Skeletal muscle satellite cell (primary cell): ENCODE measurements around the gene NIM1K. TPM values are rescaled to one million over a fixed set of nuclear protein-coding genes. Genes with fewer than 3 reads are reported as not detected.
"Not testable (repeated sequence)": the region's sequence is repeated elsewhere in the genome, so short reads cannot be mapped to it uniquely, and the experiment has no call there.

Source experiments
- H3K27me3 ChIP-seq: 2 replicates; pipeline ENCODE4 v1.7.0; 2013; ENCODE audit warnings: low read length; ENCODE audit not compliant: control insufficient read depth, insufficient read depth
- H3K36me3 ChIP-seq: 2 replicates; pipeline ENCODE4 v1.7.0; 2013; ENCODE audit warnings: mild to moderate bottlenecking, control low read depth, low read length; ENCODE audit not compliant: insufficient read depth
- H3K4me1 ChIP-seq: 2 replicates; pipeline ENCODE4 v1.7.0; 2013; ENCODE audit warnings: low read length; ENCODE audit not compliant: control insufficient read depth, insufficient read depth
- H3K4me2 ChIP-seq: 2 replicates; pipeline ENCODE4 v1.7.0; 2013; ENCODE audit warnings: mild to moderate bottlenecking, low read length
- H3K4me3 ChIP-seq: 2 replicates; pipeline ENCODE4 v1.7.0; 2013; ENCODE audit warnings: low read length
- H3K9ac ChIP-seq: 2 replicates; pipeline ENCODE4 v1.7.0; 2013; ENCODE audit warnings: mild to moderate bottlenecking, low read depth, low read length, moderate library complexity
- H3K9me3 ChIP-seq: replicated peaks from 2 replicates; pipeline ENCODE4 v1.7.0; 2013; ENCODE audit warnings: mild to moderate bottlenecking, control low read depth, low read length
- small RNA-seq: library from RNA; depleted of rRNA; stranded (forward); fragments of <200 nt; gene quantifications from one replicate; pipeline ENCODE3, GENCODE V24; 2012

Gene NIM1K

DNA sequence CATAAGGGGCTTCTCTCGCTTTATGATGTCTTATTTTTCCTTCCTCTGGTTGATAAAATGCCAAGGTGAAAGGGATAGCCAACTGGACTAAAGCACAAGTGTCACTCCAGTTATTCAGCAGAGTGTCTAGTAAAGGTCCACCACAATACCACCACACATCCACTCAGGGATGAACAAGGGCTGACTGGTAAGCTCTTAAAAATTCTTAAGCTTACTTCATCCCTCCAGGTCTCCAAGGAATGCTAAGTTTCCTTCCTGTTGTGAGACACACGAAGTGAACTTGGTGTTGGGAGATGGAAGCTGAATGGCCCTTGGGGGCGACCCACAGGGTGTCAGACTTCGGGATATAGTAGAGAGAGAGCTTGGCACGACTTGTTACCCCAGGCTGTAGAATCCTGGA is 124.4 kb downstream of the NIM1K start:
- Histone ChIP-seq H3K36me3 (no peaks in the 10 kb centered on the region), H3K4me3 (no peak overlapping the region), H3K9ac (no peak overlapping the region), H3K9me3 (no peaks in the 10 kb centered on the region), H3K4me2 (no peak overlapping the region), H3K4me1 (peaks cover 19% of the 10 kb centered on the region), H3K27me3 (no peaks in the 10 kb centered on the region)

DNA sequence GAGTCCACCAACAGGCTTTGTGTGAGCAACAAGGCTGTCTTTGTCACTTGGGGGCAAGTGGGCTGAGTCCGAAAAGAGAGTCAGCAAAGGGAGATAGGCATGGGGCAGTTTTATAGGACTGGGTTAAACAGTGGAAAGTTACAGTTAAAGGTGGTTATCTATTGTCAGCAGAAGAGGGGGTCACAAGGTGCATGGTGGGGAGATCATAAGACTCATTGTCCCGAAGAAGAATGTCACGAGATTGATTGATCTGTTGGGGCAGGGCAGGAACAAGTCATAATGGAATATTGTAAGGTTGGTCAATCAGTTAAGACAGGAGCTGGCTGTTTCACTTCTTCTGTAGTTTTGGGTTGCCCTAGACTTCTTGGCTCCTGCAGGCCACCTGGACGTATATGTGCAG is 128.8 kb downstream of the NIM1K start:
- Histone ChIP-seq H3K4me3 (no peak overlapping the region), H3K9ac (no peak overlapping the region), H3K4me2 (no peak overlapping the region), H3K4me1 (no peaks in the 10 kb centered on the region), H3K36me3 (no peaks in the 10 kb centered on the region), H3K9me3 (no peaks in the 10 kb centered on the region), H3K27me3 (no peaks in the 10 kb centered on the region)

DNA sequence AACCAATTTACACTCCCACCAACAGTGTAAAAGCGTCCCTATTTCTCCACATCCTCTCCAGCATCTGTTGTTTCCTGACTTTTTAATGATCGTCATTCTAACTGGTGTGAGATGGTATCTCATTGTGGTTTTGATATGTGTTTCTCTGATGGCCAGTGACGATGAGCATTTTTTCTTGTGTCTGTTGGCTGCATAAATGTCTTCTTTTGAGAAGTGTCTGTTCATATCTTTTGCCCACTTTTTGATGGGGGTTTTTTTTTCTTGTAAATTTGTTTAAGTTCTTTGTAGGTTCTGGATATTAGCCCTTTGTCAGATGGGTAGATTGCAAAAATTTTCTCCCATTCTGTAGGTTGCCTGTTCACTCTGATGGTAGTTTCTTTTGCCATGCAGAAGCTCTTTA is 131.5 kb downstream of the NIM1K start:
- H3K36me3 ChIP-seq: not testable (repeated sequence)

DNA sequence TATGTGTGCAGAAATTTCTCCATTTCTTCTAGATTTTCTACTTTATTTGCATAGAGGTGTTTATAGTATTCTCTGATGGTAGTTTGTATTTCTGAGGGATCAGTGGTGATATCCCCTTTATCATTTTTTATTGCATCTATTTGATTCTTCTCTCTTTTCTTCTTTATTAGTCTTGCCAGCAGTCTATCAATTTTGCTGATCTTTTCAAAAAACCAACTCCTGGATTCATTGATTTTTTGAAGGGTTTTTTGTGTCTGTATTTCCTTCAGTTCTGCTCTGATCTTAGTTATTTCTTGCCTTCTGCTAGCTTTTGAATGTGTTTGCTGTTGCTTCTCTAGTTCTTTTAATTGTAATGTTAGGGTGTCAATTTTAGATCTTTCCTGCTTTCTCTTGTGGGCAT is 133.6 kb downstream of the NIM1K start:
- not testable (repeated sequence) for H3K4me1 ChIP-seq, H3K27me3 ChIP-seq

More for the DNA sequence above, 131.5 kb downstream of the NIM1K start:
- not testable (repeated sequence) for H3K27me3 ChIP-seq, H3K4me1 ChIP-seq, H3K9me3 ChIP-seq, H3K9ac ChIP-seq, H3K4me3 ChIP-seq, H3K4me2 ChIP-seq

More for the DNA sequence above, 133.6 kb downstream of the NIM1K start:
- not testable (repeated sequence) for H3K4me3 ChIP-seq, H3K36me3 ChIP-seq, H3K4me2 ChIP-seq, H3K9ac ChIP-seq, H3K9me3 ChIP-seq

Small RNAs within 50 kb of the gene (small RNA-seq; reads per million reads assigned to genes)
- gene AC106800.4: not detected
